Ureter (tissue), 1 donor: ENCODE measurements around the gene CSNK2B. TPM values are rescaled to one million over a fixed set of nuclear protein-coding genes. Genes with fewer than 3 reads are reported as not detected.

Source experiments
- DNase-seq: peaks from one replicate; pipeline ENCODE4 v3.0.0-alpha.2; 2020; ENCODE audit warnings: low spot score
- total RNA-seq: library from RNA; stranded (reverse); gene quantifications from one replicate; pipeline ENCODE4 v1.2.4, GENCODE V29; 2023
- donor health status: DM: yes; HTN: yes; CAD: no.

CSNK2B gene
- total RNA-seq, 1 donor from 2014 or later: 149 TPM

- no peak for DNase-seq
Measured at GRCh38 chr6:31636698-31637596, 28.9 kb upstream of the CSNK2B start.

- DNase-seq: no peak
Measured at GRCh38 chr6:31639043-31639442, 26.8 kb upstream of the CSNK2B start.

- DNase-seq: no peak
Measured at GRCh38 chr6:31639449-31639861, 26.4 kb upstream of the CSNK2B start.

GRCh38 chr6:31640612-31641011, 25.3 kb upstream of the CSNK2B start:
- DNase-seq: no peak

GRCh38 chr6:31641370-31641769, 24.5 kb upstream of the CSNK2B start:
- no peak for DNase-seq

- no peak for DNase-seq
Measured at GRCh38 chr6:31642798-31643570, 22.9 kb upstream of the CSNK2B start.

GRCh38 chr6:31643818-31644454, 21.9 kb upstream of the CSNK2B start:
- no peak for DNase-seq

- no peak for DNase-seq
Measured at GRCh38 chr6:31645325-31645724, 20.6 kb upstream of the CSNK2B start.

GRCh38 chr6:31651602-31652191, 14.2 kb upstream of the CSNK2B start:
- peak; percentile 81 for DNase-seq

- peak; percentile 90 for DNase-seq
Measured at GRCh38 chr6:31652925-31653724, 12.8 kb upstream of the CSNK2B start.

- DNase-seq: no peak
Measured at GRCh38 chr6:31654574-31655348, 11.1 kb upstream of the CSNK2B start.

- DNase-seq: no peak
Measured at GRCh38 chr6:31655349-31656237, 10.3 kb upstream of the CSNK2B start, which contains the start of gene APOM. Gene APOM, plus strand, starts transcription at chr6:31655894. Its CDS starts 73 bp downstream, at chr6:31655967.

- DNase-seq: no peak
Measured at GRCh38 chr6:31657406-31658157, 8.3 kb upstream of the CSNK2B start.

GRCh38 chr6:31658158-31658688, 7.7 kb upstream of the CSNK2B start:
- no peak for DNase-seq

- no peak for DNase-seq
Measured at GRCh38 chr6:31658983-31659648, 6.8 kb upstream of the CSNK2B start.

GRCh38 chr6:31659649-31660380, 6.1 kb upstream of the CSNK2B start:
- no peak for DNase-seq
